ENCODE data around the gene MLEC.

DNA sequence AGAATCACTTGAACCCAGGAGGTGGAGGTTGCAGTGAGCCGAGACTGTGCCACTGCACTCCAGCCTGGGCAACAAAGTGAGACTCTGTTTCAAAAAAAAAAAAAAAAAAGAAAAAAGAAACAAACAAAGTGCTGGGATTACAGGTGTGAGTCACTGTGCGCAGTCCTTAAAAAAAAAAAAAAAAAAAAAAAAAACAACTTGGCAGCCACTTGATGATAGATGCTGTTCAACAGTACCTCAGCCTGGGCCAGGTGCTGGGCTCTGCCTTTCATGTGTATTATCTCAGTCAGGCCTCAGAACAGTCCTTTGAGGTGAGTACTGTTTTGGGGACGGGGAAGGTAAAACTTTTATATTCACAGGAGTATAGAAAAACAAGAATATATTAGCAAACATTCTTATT lies 48.2 kb downstream of the MLEC start:
- TF ChIP-seq TAF1 (IDR thresholded peaks at IDR 0.05; ENCODE audit: borderline replicate concordance, insufficient read depth, low read length), result no peak
- TF ChIP-seq, protein P1, sequence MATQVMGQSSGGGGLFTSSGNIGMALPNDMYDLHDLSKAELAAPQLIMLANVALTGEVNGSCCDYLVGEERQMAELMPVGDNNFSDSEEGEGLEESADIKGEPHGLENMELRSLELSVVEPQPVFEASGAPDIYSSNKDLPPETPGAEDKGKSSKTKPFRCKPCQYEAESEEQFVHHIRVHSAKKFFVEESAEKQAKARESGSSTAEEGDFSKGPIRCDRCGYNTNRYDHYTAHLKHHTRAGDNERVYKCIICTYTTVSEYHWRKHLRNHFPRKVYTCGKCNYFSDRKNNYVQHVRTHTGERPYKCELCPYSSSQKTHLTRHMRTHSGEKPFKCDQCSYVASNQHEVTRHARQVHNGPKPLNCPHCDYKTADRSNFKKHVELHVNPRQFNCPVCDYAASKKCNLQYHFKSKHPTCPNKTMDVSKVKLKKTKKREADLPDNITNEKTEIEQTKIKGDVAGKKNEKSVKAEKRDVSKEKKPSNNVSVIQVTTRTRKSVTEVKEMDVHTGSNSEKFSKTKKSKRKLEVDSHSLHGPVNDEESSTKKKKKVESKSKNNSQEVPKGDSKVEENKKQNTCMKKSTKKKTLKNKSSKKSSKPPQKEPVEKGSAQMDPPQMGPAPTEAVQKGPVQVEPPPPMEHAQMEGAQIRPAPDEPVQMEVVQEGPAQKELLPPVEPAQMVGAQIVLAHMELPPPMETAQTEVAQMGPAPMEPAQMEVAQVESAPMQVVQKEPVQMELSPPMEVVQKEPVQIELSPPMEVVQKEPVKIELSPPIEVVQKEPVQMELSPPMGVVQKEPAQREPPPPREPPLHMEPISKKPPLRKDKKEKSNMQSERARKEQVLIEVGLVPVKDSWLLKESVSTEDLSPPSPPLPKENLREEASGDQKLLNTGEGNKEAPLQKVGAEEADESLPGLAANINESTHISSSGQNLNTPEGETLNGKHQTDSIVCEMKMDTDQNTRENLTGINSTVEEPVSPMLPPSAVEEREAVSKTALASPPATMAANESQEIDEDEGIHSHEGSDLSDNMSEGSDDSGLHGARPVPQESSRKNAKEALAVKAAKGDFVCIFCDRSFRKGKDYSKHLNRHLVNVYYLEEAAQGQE (IDR thresholded peaks at IDR 0.05; ENCODE audit: insufficient read depth in 1 of 2, low read depth in 2 of 2, low read length in 2 of 2), result no peak
- no peak for TF ChIP-seq POLR2AphosphoS5 (IDR thresholded peaks at IDR 0.05; ENCODE audit: low read depth, low read length)
